ENCODE data around the gene TLCD2.

DNA sequence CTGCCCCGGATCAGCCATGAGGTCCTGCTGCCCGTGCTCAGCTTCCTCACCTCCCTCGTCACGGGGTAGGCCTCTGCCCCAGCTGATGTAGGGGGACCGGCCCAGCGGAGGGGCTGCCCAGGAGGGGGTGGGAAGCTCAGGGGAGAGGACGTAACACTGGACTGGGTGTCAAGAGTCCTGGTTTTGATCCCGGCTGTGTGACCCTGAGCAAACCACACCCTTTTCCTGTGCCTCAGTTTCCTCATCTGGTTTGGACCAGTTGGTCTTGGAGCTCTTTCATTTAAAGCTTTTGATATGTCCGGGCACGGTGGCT lies 21.0 kb upstream of the TLCD2 start:
- TF ChIP-seq, protein P1, sequence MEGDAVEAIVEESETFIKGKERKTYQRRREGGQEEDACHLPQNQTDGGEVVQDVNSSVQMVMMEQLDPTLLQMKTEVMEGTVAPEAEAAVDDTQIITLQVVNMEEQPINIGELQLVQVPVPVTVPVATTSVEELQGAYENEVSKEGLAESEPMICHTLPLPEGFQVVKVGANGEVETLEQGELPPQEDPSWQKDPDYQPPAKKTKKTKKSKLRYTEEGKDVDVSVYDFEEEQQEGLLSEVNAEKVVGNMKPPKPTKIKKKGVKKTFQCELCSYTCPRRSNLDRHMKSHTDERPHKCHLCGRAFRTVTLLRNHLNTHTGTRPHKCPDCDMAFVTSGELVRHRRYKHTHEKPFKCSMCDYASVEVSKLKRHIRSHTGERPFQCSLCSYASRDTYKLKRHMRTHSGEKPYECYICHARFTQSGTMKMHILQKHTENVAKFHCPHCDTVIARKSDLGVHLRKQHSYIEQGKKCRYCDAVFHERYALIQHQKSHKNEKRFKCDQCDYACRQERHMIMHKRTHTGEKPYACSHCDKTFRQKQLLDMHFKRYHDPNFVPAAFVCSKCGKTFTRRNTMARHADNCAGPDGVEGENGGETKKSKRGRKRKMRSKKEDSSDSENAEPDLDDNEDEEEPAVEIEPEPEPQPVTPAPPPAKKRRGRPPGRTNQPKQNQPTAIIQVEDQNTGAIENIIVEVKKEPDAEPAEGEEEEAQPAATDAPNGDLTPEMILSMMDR (IDR thresholded peaks at IDR 0.05), result no peak
- TF ChIP-seq ZNF121 (CRISPR knock-in tag; IDR thresholded peaks at IDR 0.05), result no peak
- TF ChIP-seq, protein P2, sequence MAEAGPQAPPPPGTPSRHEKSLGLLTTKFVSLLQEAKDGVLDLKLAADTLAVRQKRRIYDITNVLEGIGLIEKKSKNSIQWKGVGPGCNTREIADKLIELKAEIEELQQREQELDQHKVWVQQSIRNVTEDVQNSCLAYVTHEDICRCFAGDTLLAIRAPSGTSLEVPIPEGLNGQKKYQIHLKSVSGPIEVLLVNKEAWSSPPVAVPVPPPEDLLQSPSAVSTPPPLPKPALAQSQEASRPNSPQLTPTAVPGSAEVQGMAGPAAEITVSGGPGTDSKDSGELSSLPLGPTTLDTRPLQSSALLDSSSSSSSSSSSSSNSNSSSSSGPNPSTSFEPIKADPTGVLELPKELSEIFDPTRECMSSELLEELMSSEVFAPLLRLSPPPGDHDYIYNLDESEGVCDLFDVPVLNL (CRISPR knock-in tag; IDR thresholded peaks at IDR 0.05; ENCODE audit: borderline replicate concordance, low read depth), result no peak
- no peak for TF ChIP-seq SP1 (CRISPR knock-in tag; conservative IDR thresholded peaks at IDR 0.05)
- TF ChIP-seq USF1 (CRISPR knock-in tag; IDR thresholded peaks at IDR 0.05), result no peak
- TF ChIP-seq CREB1 (CRISPR knock-in tag; IDR thresholded peaks at IDR 0.05), result no peak
- no peak for TF ChIP-seq E2F1 (CRISPR knock-in tag; IDR thresholded peaks at IDR 0.05)
- TF ChIP-seq FOXJ3 (CRISPR knock-in tag; IDR thresholded peaks at IDR 0.05; ENCODE audit: borderline replicate concordance), result no peak
- no peak for TF ChIP-seq IRF1 (CRISPR knock-in tag; IDR thresholded peaks at IDR 0.05)
- no peak for TF ChIP-seq ATF2 (CRISPR knock-in tag; IDR thresholded peaks at IDR 0.05; ENCODE audit: borderline replicate concordance, low read depth)
- TF ChIP-seq, protein P3, sequence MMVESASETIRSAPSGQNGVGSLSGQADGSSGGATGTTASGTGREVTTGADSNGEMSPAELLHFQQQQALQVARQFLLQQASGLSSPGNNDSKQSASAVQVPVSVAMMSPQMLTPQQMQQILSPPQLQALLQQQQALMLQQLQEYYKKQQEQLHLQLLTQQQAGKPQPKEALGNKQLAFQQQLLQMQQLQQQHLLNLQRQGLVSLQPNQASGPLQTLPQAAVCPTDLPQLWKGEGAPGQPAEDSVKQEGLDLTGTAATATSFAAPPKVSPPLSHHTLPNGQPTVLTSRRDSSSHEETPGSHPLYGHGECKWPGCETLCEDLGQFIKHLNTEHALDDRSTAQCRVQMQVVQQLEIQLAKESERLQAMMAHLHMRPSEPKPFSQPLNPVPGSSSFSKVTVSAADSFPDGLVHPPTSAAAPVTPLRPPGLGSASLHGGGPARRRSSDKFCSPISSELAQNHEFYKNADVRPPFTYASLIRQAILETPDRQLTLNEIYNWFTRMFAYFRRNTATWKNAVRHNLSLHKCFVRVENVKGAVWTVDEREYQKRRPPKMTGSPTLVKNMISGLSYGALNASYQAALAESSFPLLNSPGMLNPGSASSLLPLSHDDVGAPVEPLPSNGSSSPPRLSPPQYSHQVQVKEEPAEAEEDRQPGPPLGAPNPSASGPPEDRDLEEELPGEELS (CRISPR knock-in tag; IDR thresholded peaks at IDR 0.05), result no peak
- TF ChIP-seq CREM (CRISPR knock-in tag; IDR thresholded peaks at IDR 0.05), result no peak

All from WTC11 (cell line).